Right hindlimb (tissue), 1 donor: ENCODE measurements around the gene PSMA8.
"Not testable (repeated sequence)": the region's sequence is repeated elsewhere in the genome, so short reads cannot be mapped to it uniquely, and the experiment has no call there.

Source experiments
- DNase-seq: peaks from one replicate; pipeline ENCODE4 v3.0.0-alpha.2; 2018

The PSMA8 gene

GRCh38 chr18:26238718-26239117, 105.0 kb downstream of the PSMA8 start:
- DNase-seq, result not testable (repeated sequence)

DNA sequence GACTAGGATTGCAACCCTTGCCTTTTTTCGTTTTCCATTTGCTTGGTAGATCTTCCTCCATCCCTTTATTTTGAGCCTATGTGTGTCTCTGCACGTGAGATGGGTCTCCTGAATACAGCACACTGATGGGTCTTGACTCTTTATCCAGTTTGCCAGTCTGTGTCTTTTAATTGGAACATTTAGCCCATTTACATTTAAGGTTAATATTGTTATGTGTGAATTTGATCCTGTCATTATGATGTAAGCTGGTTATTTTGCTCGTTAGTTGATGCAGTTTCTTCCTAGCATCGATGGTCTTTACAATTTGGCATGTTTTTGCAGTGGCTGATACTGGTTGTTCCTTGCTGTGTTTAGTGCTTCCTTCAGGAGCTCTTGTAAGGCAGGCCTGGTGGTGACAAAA, 108.7 kb downstream of the PSMA8 start:
- DNase-seq, result not testable (repeated sequence)
